ENCODE measurements around the gene PYCARD. TPM values are rescaled to one million over a fixed set of nuclear protein-coding genes. Genes with fewer than 3 reads are reported as not detected.
"Not testable (repeated sequence)": the region's sequence is repeated elsewhere in the genome, so short reads cannot be mapped to it uniquely, and the experiment has no call there.

Gene PYCARD
- total RNA-seq, 1 donor from 2014 or later: 1.7 TPM

DNA sequence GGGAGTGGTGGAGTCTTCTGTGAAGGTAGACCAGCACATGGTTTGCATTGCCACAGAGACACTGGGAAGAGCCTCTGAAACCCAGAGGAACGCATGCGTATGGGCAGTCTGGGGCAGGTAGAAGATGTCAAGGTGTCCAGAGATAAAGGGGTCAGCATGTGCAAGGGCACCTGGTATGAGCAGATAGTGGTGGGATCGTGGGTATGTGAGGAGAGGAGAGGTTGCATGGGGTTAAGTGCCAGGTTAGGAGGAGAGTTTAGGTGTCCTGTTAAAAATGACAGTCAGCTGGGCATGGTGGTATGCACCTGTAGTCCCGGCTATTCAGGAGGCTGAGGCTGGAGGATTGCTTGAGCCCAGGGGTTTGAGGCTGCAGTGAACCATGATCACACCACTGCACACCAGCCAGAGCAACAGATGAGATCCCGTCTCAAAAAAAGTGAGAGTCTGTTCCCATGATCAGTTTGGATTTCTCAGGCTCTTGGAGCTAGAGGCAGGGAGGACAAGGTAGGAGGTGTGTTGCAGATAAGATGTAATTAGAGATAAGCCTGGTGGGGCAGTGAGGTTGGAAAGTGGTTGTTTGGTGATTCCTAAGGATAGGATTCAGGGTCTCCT lies 3.0 kb downstream of the PYCARD start:
- DNase-seq (ENCODE audit: low read depth, low spot score): no peak
- Mint-ChIP-seq H3K4me1 (peaks cover 28% of the 10 kb centered on the region), H3K4me3 (peak overlapping the region; percentile 72), H3K27me3 (ENCODE audit: low read depth) (peaks cover 64% of the 10 kb centered on the region), H3K27ac (ENCODE audit: unreplicated experiment) (no peak overlapping the region), H3K9me3 (no peaks in the 10 kb centered on the region), H3K36me3 (ENCODE audit: low read depth) (peaks cover 38% of the 10 kb centered on the region)
- TF ChIP-seq, protein P1, sequence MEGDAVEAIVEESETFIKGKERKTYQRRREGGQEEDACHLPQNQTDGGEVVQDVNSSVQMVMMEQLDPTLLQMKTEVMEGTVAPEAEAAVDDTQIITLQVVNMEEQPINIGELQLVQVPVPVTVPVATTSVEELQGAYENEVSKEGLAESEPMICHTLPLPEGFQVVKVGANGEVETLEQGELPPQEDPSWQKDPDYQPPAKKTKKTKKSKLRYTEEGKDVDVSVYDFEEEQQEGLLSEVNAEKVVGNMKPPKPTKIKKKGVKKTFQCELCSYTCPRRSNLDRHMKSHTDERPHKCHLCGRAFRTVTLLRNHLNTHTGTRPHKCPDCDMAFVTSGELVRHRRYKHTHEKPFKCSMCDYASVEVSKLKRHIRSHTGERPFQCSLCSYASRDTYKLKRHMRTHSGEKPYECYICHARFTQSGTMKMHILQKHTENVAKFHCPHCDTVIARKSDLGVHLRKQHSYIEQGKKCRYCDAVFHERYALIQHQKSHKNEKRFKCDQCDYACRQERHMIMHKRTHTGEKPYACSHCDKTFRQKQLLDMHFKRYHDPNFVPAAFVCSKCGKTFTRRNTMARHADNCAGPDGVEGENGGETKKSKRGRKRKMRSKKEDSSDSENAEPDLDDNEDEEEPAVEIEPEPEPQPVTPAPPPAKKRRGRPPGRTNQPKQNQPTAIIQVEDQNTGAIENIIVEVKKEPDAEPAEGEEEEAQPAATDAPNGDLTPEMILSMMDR (conservative IDR thresholded peaks at IDR 0.05): no peak

DNA sequence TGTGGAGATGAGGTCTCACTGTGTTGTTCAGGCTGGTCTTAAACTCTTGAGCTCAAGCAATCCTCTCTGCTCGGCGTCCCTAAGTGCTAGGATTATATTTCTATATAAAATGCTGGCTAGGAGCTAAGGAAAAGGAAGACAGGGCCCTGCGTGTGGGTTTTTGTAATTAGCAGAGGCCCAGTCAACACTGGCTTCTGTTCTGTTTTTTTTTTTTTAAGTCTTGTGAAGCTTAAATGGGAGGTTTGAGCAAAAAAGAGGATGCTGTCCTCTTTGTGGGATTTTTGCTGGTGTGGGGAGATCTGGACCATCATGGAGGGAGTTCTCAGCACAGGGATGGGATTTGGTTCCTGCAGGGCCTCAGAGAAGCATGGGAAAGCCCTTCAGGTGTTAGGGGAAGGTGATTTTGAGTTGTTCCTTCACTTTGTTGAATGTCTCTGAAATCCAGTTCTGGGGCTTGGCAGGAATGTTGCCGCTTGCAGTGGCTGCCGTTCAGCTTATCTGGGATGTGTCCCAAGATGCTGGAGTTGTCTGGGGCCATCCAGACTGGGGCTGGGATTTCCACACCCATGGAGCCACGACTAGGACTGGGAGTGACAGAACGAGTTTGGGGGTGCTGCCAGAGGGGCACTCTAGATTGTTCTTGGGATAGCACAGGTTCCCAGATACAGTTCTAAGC lies 4.2 kb downstream of the PYCARD start:
- H3K27ac Mint-ChIP-seq (ENCODE audit: unreplicated experiment): peak overlapping the region; percentile 27
- peaks cover 41% of the 10 kb centered on the region for H3K36me3 Mint-ChIP-seq (ENCODE audit: low read depth)
- peaks cover 54% of the 10 kb centered on the region for H3K27me3 Mint-ChIP-seq (ENCODE audit: low read depth)

DNA sequence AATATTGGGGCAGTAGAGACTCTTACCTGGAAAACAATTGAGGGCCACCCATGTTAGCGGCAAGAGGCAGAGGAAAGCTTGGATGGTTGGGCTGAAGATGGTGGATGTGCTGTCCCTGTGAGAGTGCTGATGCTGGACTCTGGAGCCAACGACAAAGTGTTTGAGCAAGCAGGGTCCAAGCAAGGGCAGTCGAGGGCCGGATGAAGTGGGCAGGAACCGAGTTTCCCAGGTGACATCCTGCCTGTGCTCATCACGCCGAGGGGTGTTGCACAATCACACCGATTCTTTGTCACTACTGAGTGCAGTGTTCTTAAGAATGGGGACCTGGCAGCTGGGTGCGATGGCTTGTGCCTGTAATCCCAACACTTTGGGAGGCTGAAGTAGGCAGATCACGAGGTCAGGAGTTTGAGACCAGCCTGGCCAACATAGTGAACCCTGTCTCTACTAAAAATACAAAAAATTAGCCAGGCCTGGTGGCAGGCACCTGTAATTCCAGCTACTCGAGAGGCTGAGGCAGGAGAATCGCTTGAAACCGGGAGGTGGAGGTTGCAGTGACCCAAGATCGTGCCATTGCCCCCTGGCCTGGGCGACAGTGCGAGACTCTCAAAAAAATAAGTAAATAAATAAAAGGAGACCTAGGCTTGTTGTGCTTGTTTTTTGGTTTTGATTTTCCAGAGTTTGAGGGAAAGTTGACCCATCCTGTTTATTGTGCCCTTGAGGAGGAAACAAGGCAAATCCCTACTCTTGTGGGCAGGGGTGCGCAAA lies 6.1 kb downstream of the PYCARD start:
- no peak overlapping the region for H3K27ac Mint-ChIP-seq (ENCODE audit: unreplicated experiment)
- no peaks in the 10 kb centered on the region for H3K9me3 Mint-ChIP-seq
- peaks cover 47% of the 10 kb centered on the region for H3K36me3 Mint-ChIP-seq (ENCODE audit: low read depth)
- DNase-seq (ENCODE audit: low read depth, low spot score): no peak
- H3K27me3 Mint-ChIP-seq (ENCODE audit: low read depth): peaks cover 44% of the 10 kb centered on the region
- peaks cover 35% of the 10 kb centered on the region for H3K4me1 Mint-ChIP-seq
- H3K4me3 Mint-ChIP-seq: peak overlapping the region; percentile 72
- TF ChIP-seq, protein P1 (conservative IDR thresholded peaks at IDR 0.05): no peak

More for the DNA sequence above, 4.2 kb downstream of the PYCARD start:
- TF ChIP-seq, protein P1 (conservative IDR thresholded peaks at IDR 0.05): no peak
- Mint-ChIP-seq H3K4me3 (peak overlapping the region; percentile 72), H3K4me1 (peaks cover 30% of the 10 kb centered on the region), H3K9me3 (no peaks in the 10 kb centered on the region)
- DNase-seq (ENCODE audit: low read depth, low spot score): no peak

DNA sequence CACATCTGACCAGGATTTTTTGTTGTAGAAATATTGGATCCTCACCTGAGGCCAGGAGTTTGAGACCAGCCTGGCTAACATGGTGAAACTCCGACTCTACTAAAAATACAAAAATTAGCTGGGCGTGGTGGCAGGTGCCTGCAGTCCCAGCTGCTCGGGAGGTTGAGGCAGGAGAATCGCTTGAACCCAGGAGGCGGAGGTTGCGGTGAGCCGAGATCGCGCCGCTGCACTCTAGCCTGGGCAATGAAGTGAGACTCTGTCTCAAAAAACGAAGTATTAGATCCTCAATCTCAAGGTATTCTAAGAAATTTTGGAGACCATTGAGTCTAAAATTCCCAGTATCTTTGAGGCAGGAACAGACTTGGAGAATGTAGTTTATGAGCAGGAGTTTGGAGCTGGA lies 6.7 kb downstream of the PYCARD start:
- Mint-ChIP-seq H3K27me3 (ENCODE audit: low read depth) (peaks cover 40% of the 10 kb centered on the region), H3K4me1 (peaks cover 29% of the 10 kb centered on the region), H3K36me3 (ENCODE audit: low read depth) (peaks cover 47% of the 10 kb centered on the region), H3K4me3 (peak overlapping the region; percentile 72)
- not testable (repeated sequence) for H3K27ac Mint-ChIP-seq (ENCODE audit: unreplicated experiment); H3K9me3 Mint-ChIP-seq; DNase-seq (ENCODE audit: low read depth, low spot score)

DNA sequence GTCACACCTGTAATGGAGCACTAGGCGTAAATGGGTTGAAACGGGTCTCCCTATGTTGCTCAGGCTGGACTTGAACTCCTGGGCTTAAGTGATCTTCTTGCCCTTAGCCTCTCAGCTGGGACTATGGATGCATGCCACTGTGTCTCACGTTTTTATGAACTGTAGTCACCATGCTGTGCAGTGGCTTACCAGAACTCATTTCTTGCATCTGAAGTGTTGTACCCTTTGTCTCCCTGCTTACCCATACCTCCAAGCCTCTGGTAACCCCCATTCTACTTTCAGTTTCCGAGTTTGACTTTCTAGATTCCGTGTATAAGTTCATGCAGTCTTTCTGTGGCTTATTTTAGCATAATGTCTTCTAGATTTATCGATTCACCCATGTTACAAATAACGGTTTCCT lies 7.7 kb downstream of the PYCARD start:
- Mint-ChIP-seq H3K27ac (ENCODE audit: unreplicated experiment) (no peak overlapping the region), H3K36me3 (ENCODE audit: low read depth) (peaks cover 56% of the 10 kb centered on the region), H3K4me1 (peaks cover 31% of the 10 kb centered on the region), H3K27me3 (ENCODE audit: low read depth) (peaks cover 40% of the 10 kb centered on the region), H3K9me3 (no peaks in the 10 kb centered on the region), H3K4me3 (peak overlapping the region; percentile 62)
- TF ChIP-seq, protein P1 (conservative IDR thresholded peaks at IDR 0.05): no peak
- DNase-seq (ENCODE audit: low read depth, low spot score): no peak
